Adrenal gland (tissue), 12 donors: ENCODE data around the gene SSB. TPM values are rescaled to one million over a fixed set of nuclear protein-coding genes. Genes with fewer than 3 reads are reported as not detected.
"Not testable (repeated sequence)": the region's sequence is repeated elsewhere in the genome, so short reads cannot be mapped to it uniquely, and the experiment has no call there.

Experiments used
- DNase-seq, 7 donors: peaks; one replicate each; pipeline ENCODE4 v3.0.0-alpha.2; 2019 to 2020
- H3K27ac ChIP-seq, 5 donors: fragments of 200-600 bp; sonication (generic) in 4 of 5; 1 replicate in 3 of 5; 2 replicates in 2 of 5; pipeline versions ENCODE4 v1.5.1 to v1.8.0; 2016 to 2020; ENCODE audit warnings: mild to moderate bottlenecking in 1 of 5
- H3K27me3 ChIP-seq: fragments of 200-600 bp; 2 replicates; pipeline ENCODE4 v1.8.0; 2021
- H3K36me3 ChIP-seq, 2 donors: fragments of 200-600 bp; replicated peaks in 1 of 2; 1 replicate in 1 of 2; 2 replicates in 1 of 2; pipeline versions ENCODE4 v1.5.1 to v1.8.0; 2018 to 2022
- H3K4me1 ChIP-seq, 2 donors: fragments of 200-600 bp; replicated peaks in 1 of 2; 1 replicate in 1 of 2; 2 replicates in 1 of 2; pipeline versions ENCODE4 v1.5.1 to v1.8.0; 2018 to 2021
- H3K4me3 ChIP-seq, 4 donors: fragments of 200-600 bp; sonication (generic) in 3 of 4; one replicate each; pipeline ENCODE4 v1.5.1; 2016 to 2018
- H3K9me3 ChIP-seq, 3 donors: fragments of 200-600 bp; sonication (generic) in 1 of 3; replicated peaks in 1 of 3; 1 replicate in 2 of 3; 2 replicates in 1 of 3; pipeline versions ENCODE4 v1.5.1 to v1.8.0; 2016 to 2021
- POLR2A ChIP-seq, 2 donors: fragments of 450-650 bp; IDR thresholded peaks; one replicate each; pipeline ENCODE4 v1.6.1; 2017; ENCODE audit warnings: antibody characterized with exemption in 2 of 2, mild to moderate bottlenecking in 2 of 2, moderate library complexity in 1 of 2
- WGBS, 4 donors: extraction: QIAGEN DNeasy Blood & Tissue Kit in 2 of 4; methylation state at CpG; one replicate each; pipeline versions ENCODE4 v1.1.5 to v1.1.7; 2013 to 2017; 5-methylcytosine and 5-hydroxymethylcytosine counted together
- intact Hi-C, 2 donors: fragments of 100-400 bp; cut with DNase I; formaldehyde crosslinking; loops; one replicate each; pipeline versions ENCODE4 v1.14.1 to v1.15.0; 2022 to 2023
- polyA plus RNA-seq, 3 donors: library from polyadenylated mRNA; stranded (reverse); fragments of 200-250 nt in 2 of 3; fragments of 350-450 nt in 1 of 3; fragmentation: Illumina TruSeq in 1 of 3; extraction: RNeasy Lipid Tissue Mini Kit (QIAGEN cat#74804) in 1 of 3; gene quantifications; one replicate each; pipeline ENCODE4 v1.2.3, GENCODE V29; 2013 to 2014
- total RNA-seq, 9 donors: library from RNA; depleted of rRNA in 4 of 9; stranded (reverse); fragments of >200 nt in 4 of 9; fragments of 120-200 nt in 1 of 9; fragmentation: NEBNext Ultra II Directional in 1 of 9; extraction: Animal tissue kit (Norgen Biotek cat#: 25700) in 1 of 9; gene quantifications; one replicate each; pipeline versions ENCODE4 v1.1.0 to v1.2.4, GENCODE V29; 2013 to 2023
- TF ChIP-seq, protein P1 (sequence below), 6 experiments: fragments of 450-650 bp in 4 of 6; fragments of 200-600 bp in 2 of 6; sonication (generic) in 1 of 6; IDR thresholded peaks; 1 replicate in 5 of 6; 2 replicates in 1 of 6; pipeline versions ENCODE4 v1.5.1 to v1.8.0; 2016 to 2021; ENCODE audit warnings: antibody characterized with exemption in 6 of 6, mild to moderate bottlenecking in 2 of 6, moderate library complexity in 1 of 6
- donor health status: healthy with polysubstance abuse.
- donor health status: Bipolar disorder and iron deficiency.
- donor health status: DM: yes; HTN: yes; CAD: no.
- donor health status: DM: no; HTN: no; CAD: no.
- donor health status: DM: no; HTN: no; CAD: no.
- donor health status: DM: yes; HTN: yes; CAD: no.

The SSB gene
- total and polyA plus RNA-seq, 12 donors: 30.1 to 210 (median 73.3) TPM

DNA sequence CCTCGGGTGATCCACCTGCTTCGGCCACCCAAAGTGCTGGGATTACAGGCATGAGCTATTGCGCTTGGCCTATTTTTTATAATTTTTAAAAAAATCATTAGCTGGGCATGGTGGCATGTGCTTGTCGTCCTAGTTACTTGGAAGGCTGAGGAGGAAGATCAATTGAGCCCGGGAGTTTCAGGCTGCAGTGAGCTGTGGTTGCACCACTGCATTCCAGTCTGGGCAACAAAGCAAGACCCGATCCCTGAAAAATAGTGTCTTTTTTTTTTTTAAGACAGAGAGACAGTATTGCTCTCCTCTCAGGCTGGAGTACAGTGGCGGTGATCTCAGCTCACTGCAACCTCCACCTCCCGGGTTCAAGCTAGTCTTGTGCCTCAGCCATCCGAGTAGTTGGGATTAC, 4.8 kb downstream of the SSB start:
- TF ChIP-seq POLR2A (IDR thresholded peaks at IDR 0.05): no peak
- TF ChIP-seq, protein P1, sequence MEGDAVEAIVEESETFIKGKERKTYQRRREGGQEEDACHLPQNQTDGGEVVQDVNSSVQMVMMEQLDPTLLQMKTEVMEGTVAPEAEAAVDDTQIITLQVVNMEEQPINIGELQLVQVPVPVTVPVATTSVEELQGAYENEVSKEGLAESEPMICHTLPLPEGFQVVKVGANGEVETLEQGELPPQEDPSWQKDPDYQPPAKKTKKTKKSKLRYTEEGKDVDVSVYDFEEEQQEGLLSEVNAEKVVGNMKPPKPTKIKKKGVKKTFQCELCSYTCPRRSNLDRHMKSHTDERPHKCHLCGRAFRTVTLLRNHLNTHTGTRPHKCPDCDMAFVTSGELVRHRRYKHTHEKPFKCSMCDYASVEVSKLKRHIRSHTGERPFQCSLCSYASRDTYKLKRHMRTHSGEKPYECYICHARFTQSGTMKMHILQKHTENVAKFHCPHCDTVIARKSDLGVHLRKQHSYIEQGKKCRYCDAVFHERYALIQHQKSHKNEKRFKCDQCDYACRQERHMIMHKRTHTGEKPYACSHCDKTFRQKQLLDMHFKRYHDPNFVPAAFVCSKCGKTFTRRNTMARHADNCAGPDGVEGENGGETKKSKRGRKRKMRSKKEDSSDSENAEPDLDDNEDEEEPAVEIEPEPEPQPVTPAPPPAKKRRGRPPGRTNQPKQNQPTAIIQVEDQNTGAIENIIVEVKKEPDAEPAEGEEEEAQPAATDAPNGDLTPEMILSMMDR (IDR thresholded peaks at IDR 0.05): no peak
- no peak overlapping the region for H3K4me3 ChIP-seq
- intact Hi-C loops: no loop called here

DNA sequence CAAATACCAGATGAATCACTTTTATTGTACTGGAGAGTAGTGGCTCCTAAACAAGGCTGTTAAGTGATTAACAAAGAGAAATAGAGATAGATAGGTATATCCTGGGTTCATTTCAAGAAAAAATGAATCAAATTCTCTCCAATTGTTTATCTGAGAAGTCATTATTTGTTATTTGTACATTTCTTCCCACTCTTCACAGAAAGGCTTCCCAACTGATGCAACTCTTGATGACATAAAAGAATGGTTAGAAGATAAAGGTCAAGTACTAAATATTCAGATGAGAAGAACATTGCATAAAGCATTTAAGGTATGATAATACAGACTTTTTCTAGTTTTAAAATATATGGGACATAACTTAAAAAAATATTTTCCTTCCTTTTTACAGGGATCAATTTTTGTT, 7.9 kb downstream of the SSB start:
- Histone ChIP-seq H3K27me3 (no peaks in the 10 kb centered on the region), H3K4me1 (no peaks in the 10 kb centered on the region), H3K9me3 (no peaks in the 10 kb centered on the region), H3K36me3 (peaks cover 0 to 66% of the 10 kb centered on the region in 2 donors), H3K27ac (no peak overlapping the region), H3K4me3 (no peak overlapping the region)
- TF ChIP-seq, protein P1 (IDR thresholded peaks at IDR 0.05): no peak
- no peak for TF ChIP-seq POLR2A (IDR thresholded peaks at IDR 0.05)
- intact Hi-C loops: no loop called here
- DNase-seq: no peak

More for the DNA sequence above, 4.8 kb downstream of the SSB start:
- H3K4me1 ChIP-seq: peaks cover 0 to 17% of the 10 kb centered on the region in 2 donors
- DNase-seq: no peak
- no peaks in the 10 kb centered on the region for H3K27me3 ChIP-seq
- no peak overlapping the region for H3K27ac ChIP-seq
- no peaks in the 10 kb centered on the region for H3K9me3 ChIP-seq
- 93 to 97% (median 95%) methylated on average over 9 of the region's 9 CpGs for WGBS, 4 donors
- H3K36me3 ChIP-seq: peaks cover 0 to 39% of the 10 kb centered on the region in 2 donors

GRCh38 chr2:169808221-169808620, 9.6 kb downstream of the SSB start:
- no peak for TF ChIP-seq POLR2A (IDR thresholded peaks at IDR 0.05)
- TF ChIP-seq, protein P1 (IDR thresholded peaks at IDR 0.05): no peak
- Histone ChIP-seq H3K36me3 (peaks cover 0 to 77% of the 10 kb centered on the region in 2 donors), H3K27me3 (no peaks in the 10 kb centered on the region), H3K27ac (no peak overlapping the region), H3K4me1 (no peaks in the 10 kb centered on the region), H3K4me3 (no peak overlapping the region), H3K9me3 (no peaks in the 10 kb centered on the region)
- intact Hi-C loops: no loop called here
- DNase-seq: no peak
- whole genome bisulfite sequencing, 4 donors: 62 to 76% (median 72%) methylated on average over 4 of the region's 4 CpGs

DNA sequence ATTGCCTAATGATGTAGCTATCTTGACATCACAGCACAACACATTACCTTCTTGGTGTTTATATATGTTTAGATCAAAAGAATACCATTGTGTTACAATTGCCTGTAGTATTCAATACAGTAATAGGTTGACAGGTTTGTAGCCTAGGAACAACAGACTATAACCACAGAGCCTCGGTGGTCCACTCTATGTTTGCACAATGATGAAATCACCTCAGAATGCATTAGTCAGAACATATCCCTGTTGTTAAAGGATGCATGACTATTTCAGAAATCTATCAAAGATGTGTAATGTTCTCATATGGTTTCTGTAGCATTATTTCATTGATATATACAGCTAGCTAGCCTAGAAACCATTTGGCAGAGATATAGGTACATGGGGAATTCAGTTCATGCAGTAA, 17.2 kb downstream of the SSB start:
- Histone ChIP-seq H3K36me3 (peaks cover 0 to 53% of the 10 kb centered on the region in 2 donors), H3K4me1 (no peaks in the 10 kb centered on the region), H3K9me3 (no peaks in the 10 kb centered on the region), H3K27ac (no peak overlapping the region), H3K4me3 (no peak overlapping the region), H3K27me3 (no peaks in the 10 kb centered on the region)
- WGBS, 4 donors: 65 to 92% (median 77%) methylated on average over 1 of the region's 1 CpG
- no peak for TF ChIP-seq POLR2A (IDR thresholded peaks at IDR 0.05)
- TF ChIP-seq, protein P1 (IDR thresholded peaks at IDR 0.05): no peak
- no peak for DNase-seq
- intact Hi-C loops: no loop called here

DNA sequence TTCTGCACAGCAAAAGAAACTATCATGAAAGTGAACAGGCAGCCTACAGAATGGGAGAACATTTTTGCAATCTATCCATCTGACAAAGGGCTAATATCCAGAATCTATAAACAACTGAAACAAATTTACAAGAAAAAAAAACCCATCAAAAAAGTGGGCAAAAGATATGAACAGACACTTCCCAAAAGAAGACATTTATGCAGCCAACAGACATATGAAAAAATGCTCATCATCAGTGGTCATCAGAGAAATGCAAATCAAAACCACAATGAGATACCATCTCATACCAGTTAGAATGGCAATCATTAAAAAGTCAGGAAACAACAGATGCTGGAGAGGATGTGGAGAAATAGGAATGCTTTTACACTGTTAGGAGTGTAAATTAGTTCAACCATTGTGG, 18.3 kb downstream of the SSB start:
- H3K9me3 ChIP-seq, H3K27ac ChIP-seq, H3K27me3 ChIP-seq, DNase-seq, H3K4me3 ChIP-seq, H3K4me1 ChIP-seq, intact Hi-C loops: not testable (repeated sequence)
- peaks cover 0 to 42% of the 10 kb centered on the region in 2 donors for H3K36me3 ChIP-seq

GRCh38 chr2:169817369-169817768, 18.7 kb downstream of the SSB start:
- H3K4me3 ChIP-seq: not testable (repeated sequence)
- WGBS, 4 donors: 95 to 99% (median 99%) methylated on average over 6 of the region's 6 CpGs

More at GRCh38 chr2:169817369-169817768, 18.7 kb downstream of the SSB start:
- H3K27me3 ChIP-seq, H3K4me1 ChIP-seq, DNase-seq, H3K27ac ChIP-seq, H3K9me3 ChIP-seq, intact Hi-C loops: not testable (repeated sequence)
- peaks cover 0 to 38% of the 10 kb centered on the region in 2 donors for H3K36me3 ChIP-seq
